ENCODE measurements around the gene PKN1. TPM values are rescaled to one million over a fixed set of nuclear protein-coding genes. Genes with fewer than 3 reads are reported as not detected.

The PKN1 gene
- total and polyA plus RNA-seq, 9 of the 15 experiments (the other 6 are each of a cell fraction or from before 2014, with no cell fraction given): 0.30 to 228 (median 77.5) TPM

GRCh38 chr19:14434543-14435319, 1.6 kb downstream of the PKN1 start (continued):
- TF ChIP-seq, protein P1, sequence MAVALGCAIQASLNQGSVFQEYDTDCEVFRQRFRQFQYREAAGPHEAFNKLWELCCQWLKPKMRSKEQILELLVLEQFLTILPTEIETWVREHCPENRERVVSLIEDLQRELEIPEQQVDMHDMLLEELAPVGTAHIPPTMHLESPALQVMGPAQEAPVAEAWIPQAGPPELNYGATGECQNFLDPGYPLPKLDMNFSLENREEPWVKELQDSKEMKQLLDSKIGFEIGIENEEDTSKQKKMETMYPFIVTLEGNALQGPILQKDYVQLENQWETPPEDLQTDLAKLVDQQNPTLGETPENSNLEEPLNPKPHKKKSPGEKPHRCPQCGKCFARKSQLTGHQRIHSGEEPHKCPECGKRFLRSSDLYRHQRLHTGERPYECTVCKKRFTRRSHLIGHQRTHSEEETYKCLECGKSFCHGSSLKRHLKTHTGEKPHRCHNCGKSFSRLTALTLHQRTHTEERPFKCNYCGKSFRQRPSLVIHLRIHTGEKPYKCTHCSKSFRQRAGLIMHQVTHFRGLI (CRISPR knock-in tag; IDR thresholded peaks at IDR 0.05): no peak
- TF ChIP-seq SAFB (IDR thresholded peaks at IDR 0.05; ENCODE audit: borderline replicate concordance, low read depth, low read length) (0 out of 2 replicates have a peak, but pooled peaks have one; percentile 7), CGGBP1 (CRISPR knock-in tag; IDR thresholded peaks at IDR 0.05) (no peak), HMG20A (CRISPR knock-in tag; conservative IDR thresholded peaks at IDR 0.05) (no peak), SNRNP70 (optimal IDR thresholded peaks at IDR 0.05; ENCODE audit: low read depth, low read length) (no peak), ZNF589 (CRISPR knock-in tag; IDR thresholded peaks at IDR 0.05; ENCODE audit: low read depth) (no peak), NFXL1 (CRISPR knock-in tag; IDR thresholded peaks at IDR 0.05) (no peak), ZFX (CRISPR knock-in tag; IDR thresholded peaks at IDR 0.05) (peak; percentile 82), POLR2H (tag; IDR thresholded peaks at IDR 0.05; ENCODE audit: low read depth) (no peak), KDM5B (IDR thresholded peaks at IDR 0.05; ENCODE audit: insufficient replicate concordance, low read depth, low read length) (no peak), PRMT5 (CRISPR knock-in tag; IDR thresholded peaks at IDR 0.05) (no peak), NFRKB (IDR thresholded peaks at IDR 0.05; ENCODE audit: low read depth) (0 out of 2 replicates have a peak, but pooled peaks have one; percentile 39), RBFOX2 (IDR thresholded peaks at IDR 0.05; ENCODE audit: low read depth, low read length) (peak; percentile 51; the same call in 1 of the 2 replicates), SMARCE1 (IDR thresholded peaks at IDR 0.05) (peak; percentile 42; the same call in 1 of the 2 replicates), BRD4 (IDR thresholded peaks at IDR 0.05) (0 out of 2 replicates have a peak, but pooled peaks have one; percentile 15), HDAC2 (IDR thresholded peaks at IDR 0.05) (no peak; the same call in 1 of the 2 replicates), BMI1 (IDR thresholded peaks at IDR 0.05; ENCODE audit: low read length) (no peak), ZFPM2 (CRISPR knock-in tag; IDR thresholded peaks at IDR 0.05) (no peak)
- TF ChIP-seq, protein P2, sequence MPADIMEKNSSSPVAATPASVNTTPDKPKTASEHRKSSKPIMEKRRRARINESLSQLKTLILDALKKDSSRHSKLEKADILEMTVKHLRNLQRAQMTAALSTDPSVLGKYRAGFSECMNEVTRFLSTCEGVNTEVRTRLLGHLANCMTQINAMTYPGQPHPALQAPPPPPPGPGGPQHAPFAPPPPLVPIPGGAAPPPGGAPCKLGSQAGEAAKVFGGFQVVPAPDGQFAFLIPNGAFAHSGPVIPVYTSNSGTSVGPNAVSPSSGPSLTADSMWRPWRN (IDR thresholded peaks at IDR 0.05; ENCODE audit: low read depth): no peak
- TF ChIP-seq, protein P3, sequence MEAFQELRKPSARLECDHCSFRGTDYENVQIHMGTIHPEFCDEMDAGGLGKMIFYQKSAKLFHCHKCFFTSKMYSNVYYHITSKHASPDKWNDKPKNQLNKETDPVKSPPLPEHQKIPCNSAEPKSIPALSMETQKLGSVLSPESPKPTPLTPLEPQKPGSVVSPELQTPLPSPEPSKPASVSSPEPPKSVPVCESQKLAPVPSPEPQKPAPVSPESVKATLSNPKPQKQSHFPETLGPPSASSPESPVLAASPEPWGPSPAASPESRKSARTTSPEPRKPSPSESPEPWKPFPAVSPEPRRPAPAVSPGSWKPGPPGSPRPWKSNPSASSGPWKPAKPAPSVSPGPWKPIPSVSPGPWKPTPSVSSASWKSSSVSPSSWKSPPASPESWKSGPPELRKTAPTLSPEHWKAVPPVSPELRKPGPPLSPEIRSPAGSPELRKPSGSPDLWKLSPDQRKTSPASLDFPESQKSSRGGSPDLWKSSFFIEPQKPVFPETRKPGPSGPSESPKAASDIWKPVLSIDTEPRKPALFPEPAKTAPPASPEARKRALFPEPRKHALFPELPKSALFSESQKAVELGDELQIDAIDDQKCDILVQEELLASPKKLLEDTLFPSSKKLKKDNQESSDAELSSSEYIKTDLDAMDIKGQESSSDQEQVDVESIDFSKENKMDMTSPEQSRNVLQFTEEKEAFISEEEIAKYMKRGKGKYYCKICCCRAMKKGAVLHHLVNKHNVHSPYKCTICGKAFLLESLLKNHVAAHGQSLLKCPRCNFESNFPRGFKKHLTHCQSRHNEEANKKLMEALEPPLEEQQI (IDR thresholded peaks at IDR 0.05): no peak
- TF ChIP-seq, protein P4, sequence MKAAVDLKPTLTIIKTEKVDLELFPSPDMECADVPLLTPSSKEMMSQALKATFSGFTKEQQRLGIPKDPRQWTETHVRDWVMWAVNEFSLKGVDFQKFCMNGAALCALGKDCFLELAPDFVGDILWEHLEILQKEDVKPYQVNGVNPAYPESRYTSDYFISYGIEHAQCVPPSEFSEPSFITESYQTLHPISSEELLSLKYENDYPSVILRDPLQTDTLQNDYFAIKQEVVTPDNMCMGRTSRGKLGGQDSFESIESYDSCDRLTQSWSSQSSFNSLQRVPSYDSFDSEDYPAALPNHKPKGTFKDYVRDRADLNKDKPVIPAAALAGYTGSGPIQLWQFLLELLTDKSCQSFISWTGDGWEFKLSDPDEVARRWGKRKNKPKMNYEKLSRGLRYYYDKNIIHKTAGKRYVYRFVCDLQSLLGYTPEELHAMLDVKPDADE (conservative IDR thresholded peaks at IDR 0.05; ENCODE audit: control insufficient read depth, low read depth, low read length): no peak
- TF ChIP-seq, protein P5, sequence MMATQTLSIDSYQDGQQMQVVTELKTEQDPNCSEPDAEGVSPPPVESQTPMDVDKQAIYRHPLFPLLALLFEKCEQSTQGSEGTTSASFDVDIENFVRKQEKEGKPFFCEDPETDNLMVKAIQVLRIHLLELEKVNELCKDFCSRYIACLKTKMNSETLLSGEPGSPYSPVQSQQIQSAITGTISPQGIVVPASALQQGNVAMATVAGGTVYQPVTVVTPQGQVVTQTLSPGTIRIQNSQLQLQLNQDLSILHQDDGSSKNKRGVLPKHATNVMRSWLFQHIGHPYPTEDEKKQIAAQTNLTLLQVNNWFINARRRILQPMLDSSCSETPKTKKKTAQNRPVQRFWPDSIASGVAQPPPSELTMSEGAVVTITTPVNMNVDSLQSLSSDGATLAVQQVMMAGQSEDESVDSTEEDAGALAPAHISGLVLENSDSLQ (IDR thresholded peaks at IDR 0.05): peak; percentile 38; the same call in 1 of the 2 replicates
